ENCODE data around the gene ATP6V1E1.

DNA sequence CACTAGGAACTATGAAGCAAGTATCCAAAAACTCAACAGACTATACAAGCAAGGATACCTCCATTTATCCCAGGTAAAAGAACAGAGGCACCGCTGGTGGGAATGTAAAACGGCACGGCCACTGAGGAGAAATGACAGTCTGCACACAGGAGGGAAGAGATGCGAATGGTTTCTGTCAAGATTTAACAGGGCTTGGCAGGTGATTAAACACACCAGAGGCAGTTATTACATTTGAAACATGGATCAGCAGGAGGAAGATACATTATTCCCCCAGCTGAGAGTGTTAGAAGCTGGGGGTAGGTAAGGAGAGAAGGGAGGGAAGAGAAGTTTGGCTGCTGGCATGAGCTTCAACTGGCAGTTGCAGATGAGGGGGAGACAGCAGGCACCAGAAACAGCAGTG, 30.2 kb downstream of the ATP6V1E1 start:
- TF ChIP-seq, protein P1, sequence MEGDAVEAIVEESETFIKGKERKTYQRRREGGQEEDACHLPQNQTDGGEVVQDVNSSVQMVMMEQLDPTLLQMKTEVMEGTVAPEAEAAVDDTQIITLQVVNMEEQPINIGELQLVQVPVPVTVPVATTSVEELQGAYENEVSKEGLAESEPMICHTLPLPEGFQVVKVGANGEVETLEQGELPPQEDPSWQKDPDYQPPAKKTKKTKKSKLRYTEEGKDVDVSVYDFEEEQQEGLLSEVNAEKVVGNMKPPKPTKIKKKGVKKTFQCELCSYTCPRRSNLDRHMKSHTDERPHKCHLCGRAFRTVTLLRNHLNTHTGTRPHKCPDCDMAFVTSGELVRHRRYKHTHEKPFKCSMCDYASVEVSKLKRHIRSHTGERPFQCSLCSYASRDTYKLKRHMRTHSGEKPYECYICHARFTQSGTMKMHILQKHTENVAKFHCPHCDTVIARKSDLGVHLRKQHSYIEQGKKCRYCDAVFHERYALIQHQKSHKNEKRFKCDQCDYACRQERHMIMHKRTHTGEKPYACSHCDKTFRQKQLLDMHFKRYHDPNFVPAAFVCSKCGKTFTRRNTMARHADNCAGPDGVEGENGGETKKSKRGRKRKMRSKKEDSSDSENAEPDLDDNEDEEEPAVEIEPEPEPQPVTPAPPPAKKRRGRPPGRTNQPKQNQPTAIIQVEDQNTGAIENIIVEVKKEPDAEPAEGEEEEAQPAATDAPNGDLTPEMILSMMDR (IDR thresholded peaks at IDR 0.05) = no peak
- no peak for TF ChIP-seq POLR2A (IDR thresholded peaks at IDR 0.05)

Data from adrenal gland (tissue), 5 donors.